Measurements from ENCODE around the gene MPP3.

The MPP3 gene

DNA sequence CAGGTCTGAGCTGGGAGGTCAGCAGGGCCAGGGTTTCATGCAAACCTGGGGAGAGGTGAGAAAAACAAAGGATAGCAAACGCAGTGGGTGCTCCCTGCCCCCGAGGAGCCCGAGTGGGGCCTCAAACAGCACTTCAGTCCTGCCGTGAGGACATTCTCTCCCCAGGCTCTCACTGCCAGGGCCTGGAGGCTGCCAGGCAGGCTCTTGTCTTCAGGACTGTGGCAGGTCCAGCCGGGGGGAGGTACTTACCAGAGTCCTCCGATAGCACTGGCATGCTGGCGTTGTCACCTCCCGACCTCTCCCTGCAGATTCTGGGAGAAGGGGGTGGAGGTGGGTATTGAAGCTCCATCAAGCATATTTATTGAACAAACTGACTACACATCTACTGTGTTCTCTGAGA lies 1.3 kb downstream of the MPP3 start:
- no peak for DNase-seq

- no peak for DNase-seq
These were observed 2.3 kb downstream of the MPP3 start for GRCh38 chr17:43830510-43831140.

DNA sequence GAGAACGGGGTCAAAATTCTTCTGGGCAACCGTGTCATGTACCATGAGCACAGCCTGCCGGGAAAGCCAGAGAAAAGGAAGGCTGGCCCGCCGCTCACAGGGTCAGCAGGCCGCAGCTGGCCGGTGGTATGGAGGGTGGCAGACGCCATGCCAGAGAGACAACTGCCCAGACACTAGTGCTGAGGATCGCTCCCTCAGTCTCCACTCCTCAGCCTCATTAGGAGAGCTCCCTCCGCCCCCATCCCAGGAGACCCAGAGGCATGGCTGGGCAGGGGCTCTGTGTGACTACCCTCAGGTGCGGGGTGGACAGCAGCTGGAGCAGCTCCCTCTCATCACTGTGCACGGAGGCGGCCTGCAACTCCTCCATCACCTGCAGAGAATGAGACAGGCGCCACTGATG lies 3.2 kb downstream of the MPP3 start:
- no peak for DNase-seq

DNA sequence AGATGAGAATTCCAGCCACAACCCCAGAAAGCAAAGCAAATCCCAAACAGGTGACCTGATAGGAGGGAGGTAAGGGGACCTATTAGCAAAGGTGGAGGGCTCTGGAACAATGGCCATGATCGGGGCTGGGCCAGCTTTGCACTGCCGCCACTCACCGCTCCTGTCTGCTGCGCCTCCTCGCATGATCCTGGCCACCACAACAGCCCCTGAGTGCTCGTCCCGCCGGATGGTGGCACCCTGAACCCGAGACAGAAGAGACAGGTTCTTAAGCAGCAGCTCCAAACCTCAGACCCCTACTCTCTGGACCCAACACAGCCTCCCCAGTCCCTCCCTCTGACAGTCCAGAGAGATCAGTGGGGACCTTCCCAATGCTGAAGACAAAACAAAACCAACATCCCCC lies 5.3 kb downstream of the MPP3 start:
- DNase-seq = no peak

DNA sequence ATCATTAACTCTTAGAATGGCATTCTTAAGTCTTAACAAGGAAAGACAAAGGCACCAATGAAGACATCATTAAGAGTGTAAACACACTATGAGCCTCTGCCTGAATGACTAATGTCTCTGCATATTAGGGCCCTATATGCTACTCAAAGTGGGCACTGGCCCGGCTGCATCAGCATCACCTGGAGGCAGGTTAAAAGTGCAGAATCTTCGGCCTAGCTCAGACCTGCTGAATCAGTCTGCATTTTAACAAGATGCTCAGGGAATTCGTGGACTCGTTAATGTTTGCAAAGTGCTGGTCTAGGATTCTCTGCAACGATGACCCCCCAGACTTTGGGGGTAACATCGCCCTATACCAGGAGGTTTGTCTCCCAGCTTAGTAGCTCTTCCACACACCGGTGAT lies 6.7 kb downstream of the MPP3 start:
- no peak for DNase-seq

DNA sequence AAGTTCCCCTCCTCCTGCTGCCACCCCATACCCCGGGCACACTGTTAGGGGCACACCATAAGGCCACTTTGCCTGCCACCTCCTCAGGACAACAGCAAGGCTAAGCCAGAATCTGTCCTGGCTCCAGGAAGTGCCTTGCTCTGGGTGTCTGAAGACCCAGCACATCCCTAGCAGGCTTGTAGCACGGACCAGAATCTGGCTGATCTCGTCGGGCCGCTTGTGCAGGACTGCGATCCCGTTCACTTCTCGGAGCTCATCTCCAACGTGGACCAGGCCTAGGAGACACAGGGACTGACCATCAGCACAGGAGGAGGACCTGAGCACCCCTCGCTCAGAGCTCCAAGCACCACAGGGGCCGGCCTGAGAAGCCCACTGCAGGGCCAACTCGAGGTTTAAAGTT lies 7.4 kb downstream of the MPP3 start:
- DNase-seq = no peak

DNA sequence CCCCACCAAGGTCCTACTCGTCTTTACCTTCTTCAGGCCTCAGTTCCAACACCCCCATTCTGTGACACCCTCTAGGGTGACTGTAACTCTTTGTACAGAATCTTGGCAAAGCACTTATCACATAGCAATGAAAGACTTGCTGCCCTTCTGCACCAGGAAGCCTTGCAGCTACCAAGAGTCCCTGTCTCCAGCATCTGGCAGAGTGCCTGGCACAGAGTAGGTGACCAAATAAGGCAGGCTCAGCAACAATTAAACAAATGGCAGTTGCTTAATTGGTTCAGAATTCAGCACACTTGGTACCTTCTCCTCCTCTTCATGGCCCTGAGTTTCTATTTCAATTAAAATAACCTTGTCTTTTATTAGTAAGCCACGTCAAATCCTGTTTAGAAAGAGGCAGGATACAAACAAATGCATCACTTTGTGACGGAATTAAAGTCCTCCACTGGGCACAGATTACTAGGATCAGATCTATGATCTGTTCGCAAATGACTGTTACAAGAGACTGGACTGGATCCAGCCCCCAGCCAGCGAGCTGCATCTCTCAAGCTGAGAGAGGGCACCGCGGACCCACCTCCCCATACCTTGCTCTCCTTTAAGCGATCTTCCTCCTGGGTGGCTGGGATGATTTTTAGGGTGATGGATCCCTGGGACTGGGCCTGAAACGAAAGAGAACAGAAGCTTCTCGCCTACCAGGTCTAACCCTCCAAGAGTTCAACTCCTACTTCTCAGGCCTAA lies 9.4 kb downstream of the MPP3 start:
- DNase-seq = no peak

GRCh38 chr17:43822570-43823190 lies 10.3 kb downstream of the MPP3 start:
- no peak for DNase-seq

GRCh38 chr17:43820759-43821158 lies 12.2 kb downstream of the MPP3 start:
- DNase-seq = no peak

DNA sequence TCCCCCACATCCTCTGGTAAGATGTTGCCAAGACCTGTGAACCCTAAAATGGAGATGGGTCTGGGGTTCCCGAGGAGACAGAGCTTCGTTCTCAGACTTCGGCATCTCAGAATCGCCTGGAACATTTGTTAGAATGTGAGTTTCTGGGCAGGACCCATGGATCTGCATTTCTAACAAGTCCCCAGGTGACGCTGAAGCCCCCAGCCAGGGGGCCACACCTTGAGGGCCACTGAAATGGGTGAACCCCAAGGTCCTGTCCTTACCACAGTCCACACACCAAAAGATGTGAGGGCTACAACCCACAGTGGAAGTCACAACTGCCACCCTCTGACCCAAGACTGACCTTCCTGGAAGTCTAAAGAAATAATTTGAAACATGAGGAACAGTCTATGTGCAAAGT lies 14.0 kb downstream of the MPP3 start:
- no peak for DNase-seq

GRCh38 chr17:43817826-43818225 lies 15.1 kb downstream of the MPP3 start:
- DNase-seq = no peak

DNA sequence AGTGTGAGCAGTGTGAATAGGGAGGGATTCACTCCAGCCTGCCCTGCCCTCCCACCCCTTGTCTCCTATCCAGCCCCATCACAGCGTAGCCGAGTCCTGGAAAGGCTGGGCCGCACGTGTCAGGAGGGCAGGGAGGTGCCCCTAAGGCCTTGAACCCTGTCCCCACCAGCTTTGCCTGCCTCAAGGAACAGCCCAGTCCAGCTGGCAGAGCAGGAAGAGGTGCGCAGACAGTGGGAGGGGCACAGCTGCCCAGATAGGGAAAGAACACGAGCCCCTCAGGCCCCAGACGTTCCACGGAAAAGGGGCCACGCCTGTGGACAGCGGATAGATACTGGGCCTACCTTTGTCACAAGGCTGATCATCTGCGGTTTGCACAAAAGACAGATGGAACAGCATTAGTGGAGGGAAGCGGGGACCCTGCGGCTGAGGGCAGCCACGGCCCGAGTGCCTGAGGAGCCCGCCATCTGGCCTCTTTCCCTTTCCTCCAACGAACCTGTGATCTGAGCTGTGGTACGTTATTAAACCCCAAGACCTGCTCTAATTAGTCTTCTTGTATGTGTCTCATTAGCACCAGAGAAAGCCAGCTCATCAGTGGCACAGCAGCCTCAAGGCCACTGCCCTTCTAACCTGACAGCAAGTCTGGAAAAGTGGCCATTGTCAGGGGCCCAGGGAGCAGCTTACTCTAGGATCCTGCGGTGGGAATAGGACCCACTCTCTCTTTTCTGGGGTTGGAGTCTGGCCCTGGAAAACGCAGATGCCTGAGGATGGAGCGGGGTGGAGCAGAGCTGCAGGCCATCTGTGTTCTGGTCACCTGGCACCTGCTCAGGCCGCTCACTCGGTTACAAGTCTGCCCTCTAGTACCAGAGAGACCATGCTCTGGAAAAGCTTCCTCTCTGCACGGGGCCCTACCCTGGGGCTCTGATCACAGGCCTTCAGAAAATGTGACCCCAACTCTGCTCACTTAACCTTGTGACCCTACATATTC lies 16.3 kb downstream of the MPP3 start:
- no peak for DNase-seq

DNA sequence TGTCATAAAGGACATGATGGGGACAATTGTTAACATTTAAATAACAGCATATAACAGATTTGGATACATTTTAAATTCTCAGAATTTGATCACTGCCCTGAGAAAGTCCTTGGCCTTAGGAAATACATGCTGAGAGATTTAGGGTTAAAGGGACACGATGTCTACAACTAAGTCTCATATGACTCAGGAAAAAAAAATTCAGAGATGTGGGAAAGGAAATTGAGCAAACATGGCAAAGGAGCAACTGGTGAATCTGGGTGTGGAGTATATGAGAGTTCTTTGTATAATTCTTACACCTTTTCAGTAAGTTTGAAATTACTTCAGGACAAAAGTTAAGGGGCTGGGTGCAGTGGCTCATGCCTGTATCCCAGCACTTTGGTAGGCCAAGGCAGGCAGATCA lies 18.2 kb downstream of the MPP3 start:
- DNase-seq = no peak

- DNase-seq = no peak
These were observed 18.9 kb downstream of the MPP3 start for GRCh38 chr17:43814026-43814425.

DNA sequence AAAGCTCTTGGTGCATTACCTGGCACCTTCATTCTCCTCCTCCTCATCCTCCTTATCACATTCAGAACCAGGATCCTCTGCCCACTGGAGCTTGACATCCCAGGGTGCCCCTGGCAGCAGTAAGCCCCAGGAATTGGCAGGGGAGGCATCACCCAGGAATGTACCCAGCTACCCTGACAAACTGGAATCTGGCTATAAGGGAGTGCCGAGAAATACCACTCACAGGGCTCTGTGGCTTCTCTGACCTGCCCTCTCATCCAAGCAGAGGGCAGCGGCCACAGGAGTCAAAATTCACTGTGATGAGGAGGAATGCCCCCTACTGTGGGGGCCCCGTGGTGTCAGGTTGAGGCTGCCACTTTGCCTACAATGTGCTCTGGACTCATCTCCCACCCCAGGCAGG lies 19.6 kb downstream of the MPP3 start:
- DNase-seq = no peak

- DNase-seq = no peak
These were observed 20.3 kb downstream of the MPP3 start for GRCh38 chr17:43812396-43813265.

GRCh38 chr17:43810823-43811222 lies 22.1 kb downstream of the MPP3 start:
- DNase-seq = no peak

DNA sequence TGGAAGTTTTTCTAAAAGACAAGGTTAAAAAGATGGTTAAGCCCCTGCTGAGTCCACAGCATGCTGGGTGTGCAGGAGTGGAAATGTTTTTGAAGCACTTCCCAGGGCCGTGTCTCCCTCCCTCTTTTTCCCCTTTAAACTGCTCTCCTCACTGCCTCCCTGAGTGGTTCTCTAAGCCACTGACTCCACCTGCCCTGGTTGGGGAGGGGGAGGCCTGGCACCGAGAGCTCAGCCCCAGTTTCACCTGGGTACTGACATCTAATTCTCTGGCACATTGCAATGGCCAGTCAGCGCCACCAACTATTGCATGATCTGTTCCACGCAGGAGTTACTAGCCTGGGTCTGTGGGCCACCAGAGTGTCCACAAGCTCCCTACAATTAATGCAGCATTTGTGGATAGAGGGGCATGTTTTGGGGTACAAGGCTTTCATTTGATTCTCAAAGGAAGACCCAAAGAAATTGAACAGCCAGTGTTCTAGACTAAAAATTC lies 22.7 kb downstream of the MPP3 start:
- no peak for DNase-seq

DNA sequence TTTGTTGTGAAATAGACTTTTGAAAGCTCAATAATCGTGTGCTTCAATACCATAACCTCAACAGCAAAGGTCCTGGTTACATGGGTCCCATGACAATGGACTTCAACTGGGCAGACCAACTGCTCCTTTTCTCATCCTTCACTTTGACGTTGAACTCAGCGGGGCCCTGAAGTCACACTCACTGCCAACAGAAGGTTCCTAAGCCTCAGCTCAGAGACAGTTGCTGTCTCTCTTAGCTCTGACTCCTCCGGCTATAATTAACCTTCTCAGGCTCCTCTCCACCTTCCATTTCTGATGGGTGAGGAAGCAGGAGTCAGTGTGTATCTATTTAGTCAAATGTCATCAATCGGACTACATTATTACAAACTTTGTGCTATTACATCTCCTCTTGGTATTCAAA lies 23.8 kb downstream of the MPP3 start:
- DNase-seq = no peak

- no peak for DNase-seq
These were observed 24.9 kb downstream of the MPP3 start for GRCh38 chr17:43808076-43808475.

- DNase-seq = no peak
These were observed 27.8 kb downstream of the MPP3 start for GRCh38 chr17:43805117-43805516.

DNA sequence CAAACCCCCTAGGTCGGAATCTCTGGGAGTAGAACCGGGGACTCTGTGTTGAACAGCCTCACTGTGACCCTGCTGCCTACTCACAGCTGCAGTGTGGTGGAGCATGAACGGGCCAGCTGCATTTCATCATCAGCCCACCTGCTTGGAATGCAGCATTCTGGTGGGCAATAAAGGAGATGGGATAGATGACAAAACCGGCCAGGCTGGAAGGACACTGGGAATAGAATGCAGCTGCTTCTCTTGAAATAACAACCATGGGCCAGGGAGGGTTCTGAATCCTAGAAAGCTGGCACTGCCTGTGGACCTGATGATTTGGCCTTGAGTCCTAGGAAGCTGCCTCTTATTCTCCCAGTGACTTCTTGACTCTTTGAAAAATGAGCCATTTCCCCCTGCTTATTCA lies 29.2 kb downstream of the MPP3 start:
- no peak for DNase-seq
